ENCODE results near the gene CCS. TPM values are rescaled to one million over a fixed set of nuclear protein-coding genes. Genes with fewer than 3 reads are reported as not detected.

Gene CCS
- total and polyA plus RNA-seq, 2 of the 4 experiments (the other 2 are of a cell fraction) = 20.1 to 53.0 TPM

DNA sequence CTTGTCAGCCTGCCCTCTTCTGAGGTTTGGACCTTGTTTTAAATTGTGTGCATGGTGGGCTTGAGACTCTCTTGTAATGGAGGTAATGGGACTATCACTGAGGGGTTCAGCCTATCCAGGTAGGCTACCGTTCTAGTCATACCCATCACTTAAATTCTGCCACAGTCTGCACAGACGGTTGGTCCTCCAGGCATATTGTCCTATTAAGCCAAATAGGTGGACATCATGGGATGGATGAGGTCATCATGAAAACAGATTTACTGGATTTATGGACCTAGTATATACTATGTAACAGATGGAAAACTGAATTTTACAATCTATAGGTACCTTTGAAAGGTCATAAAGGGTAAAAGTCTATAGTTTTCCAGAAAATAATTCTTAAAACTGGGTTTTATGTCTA, 36.4 kb downstream of the CCS start:
- no peak overlapping the region for H2BK120ac ChIP-seq (ENCODE audit: low read depth, low read length)
- no peak overlapping the region for H2AK9ac ChIP-seq (replicated peaks; ENCODE audit: low read depth, low read length, poor library complexity)
- no peak overlapping the region for H3K4me2 ChIP-seq (ENCODE audit: low read depth, low read length)
- no peak overlapping the region for H2AFZ ChIP-seq (replicated peaks; ENCODE audit: low read length, poor library complexity)
- H2BK5ac ChIP-seq (ENCODE audit: low read depth, low read length, poor library complexity, severe bottlenecking) = no peak overlapping the region
- H4K5ac ChIP-seq (ENCODE audit: low read depth, low read length) = no peak overlapping the region
- H3K9ac ChIP-seq (ENCODE audit: low read depth, low read length) = no peak overlapping the region
- peaks cover 29 to 75% of the 10 kb centered on the region in 2 experiments for H3K79me1 ChIP-seq (ENCODE audit: low read depth in 1 of 2, low read length in 2 of 2)
- H4K91ac ChIP-seq (ENCODE audit: insufficient read depth, low read depth, low read length) = no peak overlapping the region
- H3K4me3 ChIP-seq (ENCODE audit: insufficient read depth, low read depth, low read length) = no peak overlapping the region
- H3K56ac ChIP-seq (ENCODE audit: extremely low read depth, insufficient read depth, low read length) = no peak overlapping the region
- no peak overlapping the region for H2AK5ac ChIP-seq (ENCODE audit: low read depth, low read length)
- H4K20me1 ChIP-seq (ENCODE audit: insufficient read depth, low read length) = peaks cover 89% of the 10 kb centered on the region
- H2BK15ac ChIP-seq (ENCODE audit: low read depth, low read length) = no peak overlapping the region
- no peak for ATAC-seq (ENCODE audit: low read depth)
- TF ChIP-seq SMC3 (IDR thresholded peaks at IDR 0.05; ENCODE audit: low read depth, low read length) (no peak), POLR2A (IDR thresholded peaks at IDR 0.05; ENCODE audit: low read depth, low read length) (no peak), RCOR1 (IDR thresholded peaks at IDR 0.05; ENCODE audit: insufficient replicate concordance, low read length) (no peak), FOS (IDR thresholded peaks at IDR 0.05; ENCODE audit: low read depth, low read length) (no peak), RAD21 (IDR thresholded peaks at IDR 0.05; ENCODE audit: low read length) (no peak), CHD1 (IDR thresholded peaks at IDR 0.05; ENCODE audit: low read depth, low read length) (no peak), BHLHE40 (IDR thresholded peaks at IDR 0.05; ENCODE audit: low read depth, low read length) (no peak), MXI1 (IDR thresholded peaks at IDR 0.05; ENCODE audit: borderline replicate concordance, low read depth, low read length) (no peak), MAFK (IDR thresholded peaks at IDR 0.05; ENCODE audit: low read depth, low read length) (no peak), MAZ (IDR thresholded peaks at IDR 0.05; ENCODE audit: borderline replicate concordance, low read depth, low read length) (no peak)
- TF ChIP-seq, protein P1, sequence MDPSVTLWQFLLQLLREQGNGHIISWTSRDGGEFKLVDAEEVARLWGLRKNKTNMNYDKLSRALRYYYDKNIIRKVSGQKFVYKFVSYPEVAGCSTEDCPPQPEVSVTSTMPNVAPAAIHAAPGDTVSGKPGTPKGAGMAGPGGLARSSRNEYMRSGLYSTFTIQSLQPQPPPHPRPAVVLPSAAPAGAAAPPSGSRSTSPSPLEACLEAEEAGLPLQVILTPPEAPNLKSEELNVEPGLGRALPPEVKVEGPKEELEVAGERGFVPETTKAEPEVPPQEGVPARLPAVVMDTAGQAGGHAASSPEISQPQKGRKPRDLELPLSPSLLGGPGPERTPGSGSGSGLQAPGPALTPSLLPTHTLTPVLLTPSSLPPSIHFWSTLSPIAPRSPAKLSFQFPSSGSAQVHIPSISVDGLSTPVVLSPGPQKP (IDR thresholded peaks at IDR 0.05; ENCODE audit: borderline replicate concordance, low read depth, low read length) = no peak
- TF ChIP-seq, protein P2, sequence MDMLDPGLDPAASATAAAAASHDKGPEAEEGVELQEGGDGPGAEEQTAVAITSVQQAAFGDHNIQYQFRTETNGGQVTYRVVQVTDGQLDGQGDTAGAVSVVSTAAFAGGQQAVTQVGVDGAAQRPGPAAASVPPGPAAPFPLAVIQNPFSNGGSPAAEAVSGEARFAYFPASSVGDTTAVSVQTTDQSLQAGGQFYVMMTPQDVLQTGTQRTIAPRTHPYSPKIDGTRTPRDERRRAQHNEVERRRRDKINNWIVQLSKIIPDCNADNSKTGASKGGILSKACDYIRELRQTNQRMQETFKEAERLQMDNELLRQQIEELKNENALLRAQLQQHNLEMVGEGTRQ (IDR thresholded peaks at IDR 0.05; ENCODE audit: low read depth, low read length) = no peak
- no peaks in the 10 kb centered on the region for H3K4me1 ChIP-seq (ENCODE audit: control insufficient read depth, insufficient read depth, low read length)
- H3K9me1 ChIP-seq (ENCODE audit: insufficient read depth, low read length) = peaks cover 27% of the 10 kb centered on the region
- H4K8ac ChIP-seq (ENCODE audit: low read depth in 2 of 2, low read length in 2 of 2) = no peak overlapping the region
- no peak overlapping the region for H3K14ac ChIP-seq (replicated peaks; ENCODE audit: low read depth, low read length)
- no peak overlapping the region for H3K4ac ChIP-seq (ENCODE audit: low read depth, low read length)
- intact Hi-C loops (cut with micrococcal nuclease) = no loop called here
- POLR2A ChIA-PET (ENCODE audit: unreplicated experiment) = no interaction called here
- dilution Hi-C loops (cut with HindIII; ENCODE audit: low sequenced_read_pairs, unreplicated experiment) = no loop called here
- no CpG with 5 or more reads among the region's 2 CpGs for WGBS, 2 experiments (ENCODE audit: extremely low coverage in 2 of 2, insufficient read length in 1 of 2)
- CTCF ChIA-PET = no interaction called here
- in situ Hi-C loops (cut with MboI; ENCODE audit: low sequenced_read_pairs) = no loop called here
- no peak overlapping the region for H3K27ac ChIP-seq (ENCODE audit: insufficient read depth, low read length)
- H3K9me3 ChIP-seq (ENCODE audit: control insufficient read depth, insufficient read depth, low read length) = no peaks in the 10 kb centered on the region
- H3K23ac ChIP-seq (ENCODE audit: low read depth, low read length) = no peak overlapping the region
- H3K27me3 ChIP-seq (ENCODE audit: control insufficient read depth, insufficient read depth, low read length) = no peaks in the 10 kb centered on the region
- H3K18ac ChIP-seq (ENCODE audit: low read depth, low read length) = no peak overlapping the region
- no TSS peak for BruUV-seq (replicated peaks)
- H3K36me3 ChIP-seq (ENCODE audit: control insufficient read depth, insufficient read depth, low read length) = peaks cover 60% of the 10 kb centered on the region
- DNase-seq = no peak
- no peak overlapping the region for H2BK20ac ChIP-seq (ENCODE audit: low read depth, low read length)

Measured in IMR-90 (cell line).